Fibroblast of skin of abdomen (primary cell): Measurements from ENCODE around the gene BTBD8.

ENCODE experiments used
- DNase-seq: peaks from one replicate; pipeline ENCODE4 v3.0.0-alpha.2; 2013

The BTBD8 gene

GRCh38 chr1:92194511-92194910 lies 114.4 kb downstream of the BTBD8 start:
- no peak for DNase-seq

GRCh38 chr1:92201973-92202372 lies 121.8 kb downstream of the BTBD8 start:
- no peak for DNase-seq

GRCh38 chr1:92203105-92203504 lies 123.0 kb downstream of the BTBD8 start:
- DNase-seq = no peak

GRCh38 chr1:92210701-92211100 lies 130.6 kb downstream of the BTBD8 start:
- peak; percentile 5 for DNase-seq

GRCh38 chr1:92211166-92211565 lies 131.0 kb downstream of the BTBD8 start:
- peak; percentile 53 for DNase-seq

- DNase-seq = no peak
Observed at GRCh38 chr1:92217721-92218120, 137.6 kb downstream of the BTBD8 start, which contains the start of gene C1orf146. Gene C1orf146 (plus strand): TSS chr1:92217915. CDS start chr1:92231421, 13,506 bp downstream.

- no peak for DNase-seq
Observed at GRCh38 chr1:92218559-92218958, 138.4 kb downstream of the BTBD8 start.

- no peak for DNase-seq
Observed at GRCh38 chr1:92219028-92219427, 138.9 kb downstream of the BTBD8 start.

- DNase-seq = no peak
Observed at GRCh38 chr1:92228401-92228800, 148.3 kb downstream of the BTBD8 start.

- no peak for DNase-seq
Observed at GRCh38 chr1:92230736-92231135, 150.6 kb downstream of the BTBD8 start.
